IMR-90 (cell line): Measurements from ENCODE around the gene NDEL1. TPM values are rescaled to one million over a fixed set of nuclear protein-coding genes. Genes with fewer than 3 reads are reported as not detected.

ENCODE experiments used
- ATAC-seq: fragments of 200-7000 bp; cut with Tn5 transposase; 2 replicates; pipeline ENCODE4 v1.9.1; 2020; ENCODE audit warnings: low read depth, mild to moderate bottlenecking, moderate library complexity
- BruUV-seq: library from RNA; stranded (reverse); fragments of 400-500 nt; replicated peaks from 2 replicates; lab custom pipeline; 2021; lab: Mats Ljungman, UMichigan
- CTCF ChIA-PET: fragments of 300-600 bp; formaldehyde crosslinking; extraction: SDS; loops from one replicate; lab custom pipeline; 2021; ENCODE audit warnings: antibody characterized with exemption; lab: Yijun Ruan, JAX
- POLR2A ChIA-PET: fragments of 300-600 bp; sonication (Branson Sonifier 250); formaldehyde crosslinking; loops from one replicate; lab custom pipeline; 2022; ENCODE audit warnings: antibody characterized with exemption; ENCODE audit not compliant: unreplicated experiment; lab: Charles Lee
- DNase-seq: peaks from one replicate; pipeline ENCODE4 v3.0.0; 2013
- H2AFZ ChIP-seq: replicated peaks from 2 replicates; pipeline ENCODE3; 2013; ENCODE audit warnings: low read length, mild to moderate bottlenecking; ENCODE audit not compliant: poor library complexity
- H2AK5ac ChIP-seq: 2 replicates; pipeline ENCODE4 v1.6.1; 2013; ENCODE audit warnings: low read depth, low read length, inconsistent platforms
- H2AK9ac ChIP-seq: replicated peaks from 2 replicates; pipeline ENCODE3; 2013; ENCODE audit warnings: mild to moderate bottlenecking, low read depth, low read length, moderate library complexity; ENCODE audit not compliant: poor library complexity
- H2BK120ac ChIP-seq: 2 replicates; pipeline ENCODE4 v1.6.1; 2013; ENCODE audit warnings: low read depth, low read length, inconsistent platforms
- H2BK15ac ChIP-seq: 3 replicates; pipeline ENCODE4 v1.6.1; 2013; ENCODE audit warnings: low read depth, low read length, inconsistent platforms
- H2BK20ac ChIP-seq: 2 replicates; pipeline ENCODE4 v1.6.1; 2013; ENCODE audit warnings: low read depth, mild to moderate bottlenecking, inconsistent platforms, low read length, moderate library complexity
- H2BK5ac ChIP-seq: 2 replicates; pipeline ENCODE4 v1.6.1; 2013; ENCODE audit warnings: mild to moderate bottlenecking, low read depth, low read length, inconsistent platforms; ENCODE audit not compliant: poor library complexity, severe bottlenecking
- H3K14ac ChIP-seq: replicated peaks from 2 replicates; pipeline ENCODE4 v1.6.1; 2013; ENCODE audit warnings: low read depth, low read length, inconsistent platforms
- H3K18ac ChIP-seq: 2 replicates; pipeline ENCODE4 v1.6.1; 2013; ENCODE audit warnings: low read depth, low read length, control low read depth
- H3K23ac ChIP-seq: 2 replicates; pipeline ENCODE4 v1.6.1; 2013; ENCODE audit warnings: low read depth, low read length, inconsistent platforms
- H3K27ac ChIP-seq: 2 replicates; pipeline ENCODE4 v1.5.1; 2013; ENCODE audit warnings: mild to moderate bottlenecking, control low read depth, low read length; ENCODE audit not compliant: insufficient read depth
- H3K27me3 ChIP-seq: 2 replicates; pipeline ENCODE4 v1.6.1; 2013; ENCODE audit warnings: low read length; ENCODE audit not compliant: control insufficient read depth, insufficient read depth
- H3K36me3 ChIP-seq: 2 replicates; pipeline ENCODE4 v1.6.1; 2013; ENCODE audit warnings: low read length, mixed read lengths; ENCODE audit not compliant: control insufficient read depth, insufficient read depth
- H3K4ac ChIP-seq: 2 replicates; pipeline ENCODE4 v1.6.1; 2013; ENCODE audit warnings: low read depth, low read length, inconsistent platforms
- H3K4me1 ChIP-seq: 2 replicates; pipeline ENCODE4 v1.6.1; 2013; ENCODE audit warnings: low read length, mixed read lengths; ENCODE audit not compliant: control insufficient read depth, insufficient read depth
- H3K4me2 ChIP-seq: 2 replicates; pipeline ENCODE4 v1.6.1; 2013; ENCODE audit warnings: low read depth, mild to moderate bottlenecking, control low read depth, low read length, moderate library complexity
- H3K4me3 ChIP-seq: 2 replicates; pipeline ENCODE4 v1.5.1; 2013; ENCODE audit warnings: low read depth, mild to moderate bottlenecking, control low read depth, low read length, moderate library complexity; ENCODE audit not compliant: insufficient read depth
- H3K56ac ChIP-seq: 2 replicates; pipeline ENCODE4 v1.6.1; 2013; ENCODE audit warnings: low read length, inconsistent platforms; ENCODE audit not compliant: insufficient read depth; ENCODE audit errors: extremely low read depth
- H3K79me1 ChIP-seq, 2 experiments: 2 replicates each; pipeline ENCODE4 v1.6.1; 2013; ENCODE audit warnings: low read length in 2 of 2, inconsistent platforms in 1 of 2, low read depth in 1 of 2
- H3K9ac ChIP-seq: 2 replicates; pipeline ENCODE4 v1.6.1; 2013; ENCODE audit warnings: low read depth, low read length, control low read depth
- H3K9me1 ChIP-seq: 2 replicates; pipeline ENCODE4 v1.6.1; 2013; ENCODE audit warnings: low read length, inconsistent platforms; ENCODE audit not compliant: insufficient read depth
- H3K9me3 ChIP-seq: 2 replicates; pipeline ENCODE4 v1.6.1; 2013; ENCODE audit warnings: low read length; ENCODE audit not compliant: control insufficient read depth, insufficient read depth
- H4K20me1 ChIP-seq: 2 replicates; pipeline ENCODE4 v1.6.1; 2013; ENCODE audit warnings: low read length, inconsistent platforms; ENCODE audit not compliant: insufficient read depth
- H4K5ac ChIP-seq: 2 replicates; pipeline ENCODE4 v1.6.1; 2013; ENCODE audit warnings: mild to moderate bottlenecking, low read depth, low read length, control low read depth
- H4K8ac ChIP-seq, 2 experiments: 2 replicates each; pipeline ENCODE4 v1.6.1; 2013; ENCODE audit warnings: low read depth in 2 of 2, low read length in 2 of 2, control low read depth in 1 of 2, inconsistent platforms in 1 of 2
- H4K91ac ChIP-seq: 2 replicates; pipeline ENCODE4 v1.6.1; 2013; ENCODE audit warnings: low read depth, low read length, inconsistent platforms; ENCODE audit not compliant: insufficient read depth
- MAZ ChIP-seq: IDR thresholded peaks from 2 replicates; pipeline ENCODE4 v1.6.1; 2012; ENCODE audit warnings: low read depth, mild to moderate bottlenecking, low read length, improper control_type of control experiment, moderate library complexity, borderline replicate concordance
- WGBS, 2 experiments: methylation state at CpG; one replicate each; pipeline versions ENCODE4 v1.1.5 to v1.1.7; 2013; ENCODE audit warnings: missing lambda C conversion rate in 2 of 2; ENCODE audit not compliant: insufficient read length in 1 of 2; ENCODE audit errors: extremely low coverage in 2 of 2; 5-methylcytosine and 5-hydroxymethylcytosine counted together
- dilution Hi-C: fragments of 300-500 bp; cut with HindIII; formaldehyde crosslinking; loops from one replicate; pipeline ENCODE4 v1.14.3; 2018; ENCODE audit warnings: low sequenced_read_pairs; ENCODE audit not compliant: unreplicated experiment
- in situ Hi-C: fragments of 300-500 bp; cut with MboI; formaldehyde crosslinking; loops from 3 replicates; pipeline ENCODE4 v1.14.3; 2019; ENCODE audit warnings: low sequenced_read_pairs, inconsistent platforms, mixed read lengths
- intact Hi-C: fragments of 100-400 bp; cut with micrococcal nuclease; formaldehyde crosslinking; loops from 2 replicates; pipeline ENCODE4 v1.10.0; 2022
- polyA plus RNA-seq, 3 experiments: library from polyadenylated mRNA; depleted of rRNA; stranded (reverse); fragments of >200 nt; gene quantifications; 2 replicates each; pipeline ENCODE4 v1.2.3, GENCODE V29; 2012; ENCODE audit warnings: low replicate concordance in 1 of 3
- total RNA-seq: library from RNA; depleted of rRNA; stranded (reverse); fragments of >200 nt; gene quantifications from 2 replicates; pipeline ENCODE4 v1.2.3, GENCODE V29; 2012

Gene NDEL1
- total and polyA plus RNA-seq, 2 of the 4 experiments (the other 2 are of a cell fraction) = 28.9 to 95.6 TPM

DNA sequence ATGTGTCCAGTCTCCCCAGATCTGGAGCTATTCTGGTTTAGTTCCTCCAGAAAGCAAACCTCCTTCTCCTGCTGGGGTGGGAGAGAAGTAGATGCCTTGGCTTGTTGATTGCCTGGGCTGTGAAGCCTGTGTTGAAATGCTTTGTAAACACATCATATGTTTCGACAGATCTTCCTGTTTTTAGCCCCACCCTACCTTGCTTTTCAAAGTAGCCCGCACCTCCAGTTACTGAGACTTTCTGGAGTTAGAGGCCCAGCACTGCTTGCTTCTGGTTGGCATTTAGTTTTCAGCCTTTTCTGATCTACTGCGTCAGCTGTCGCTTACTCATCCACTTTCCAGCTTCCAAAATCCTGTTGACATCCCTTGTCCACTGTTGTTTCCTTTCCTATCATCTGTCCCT is 17.9 kb upstream of the NDEL1 start:
- Histone ChIP-seq H3K9ac (no peak overlapping the region), H2BK20ac (no peak overlapping the region), H4K5ac (no peak overlapping the region), H3K4me3 (no peak overlapping the region), H2AFZ (no peak overlapping the region), H2BK15ac (no peak overlapping the region), H3K23ac (no peak overlapping the region), H3K27ac (no peak overlapping the region), H3K14ac (no peak overlapping the region), H3K4me1 (peaks cover 2% of the 10 kb centered on the region; the same call in 1 of the 2 replicates), H2BK5ac (no peak overlapping the region), H3K9me3 (0 out of 2 replicates have a peak, but pooled peaks cover 2% of the 10 kb centered on the region), H4K20me1 (no peaks in the 10 kb centered on the region), H2BK120ac (no peak overlapping the region), H3K18ac (no peak overlapping the region), H3K4ac (no peak overlapping the region), H3K36me3 (no peaks in the 10 kb centered on the region), H3K9me1 (peaks cover 3% of the 10 kb centered on the region; the same call in 1 of the 2 replicates), H2AK9ac (no peak overlapping the region), H3K56ac (no peak overlapping the region), H2AK5ac (no peak overlapping the region), H3K79me1 (no peaks in the 10 kb centered on the region), H3K27me3 (peaks cover 17% of the 10 kb centered on the region), H3K4me2 (no peak overlapping the region), H4K8ac (no peak overlapping the region), H4K91ac (no peak overlapping the region)
- dilution Hi-C loops (no loop called here), in situ Hi-C loops (loop anchor here (10.0 kb wide), 2 partner anchors 337 to 367 kb away; partner anchors contain the start of gene SPDYE4), intact Hi-C loops (no loop called here)
- TF ChIP-seq MAZ = no peak
- 83% methylated on average over 2 of the region's 4 CpGs; no CpG with 5 or more reads in 1 of the 2 experiments for WGBS, 2 experiments
- DNase-seq (no peak), ATAC-seq (no peak)
- ChIA-PET CTCF (interaction anchor here (1.1 kb wide), 1 partner anchor 8 kb away, joined by 4 read pairs; no protein-coding TSS in a partner anchor), POLR2A (no interaction called here)
- BruUV-seq = no TSS peak
